HepG2 (cell line): ENCODE data around the gene QSOX1. TPM values are rescaled to one million over a fixed set of nuclear protein-coding genes. Genes with fewer than 3 reads are reported as not detected.

Source experiments
- ASH2L ChIP-seq: fragments of 300-600, 200-600 bp; sonication (generic); IDR thresholded peaks from 2 replicates; pipeline ENCODE4 v1.7.0; 2017; ENCODE audit warnings: low read depth, mild to moderate bottlenecking, moderate library complexity, mixed read lengths, low read length; ENCODE audit not compliant: insufficient read length
- GABPB1 ChIP-seq: IDR thresholded peaks from 2 replicates; pipeline ENCODE4 v1.6.1; 2016; ENCODE audit warnings: mild to moderate bottlenecking, missing genetic modification reagents, moderate library complexity, missing compliant biosample characterization
- GPN1 ChIP-seq: sonication (generic); formaldehyde crosslinking; IDR thresholded peaks from 2 replicates; pipeline ENCODE4 v1.5.1; 2020; ENCODE audit warnings: missing genetic modification reagents, borderline replicate concordance
- IKZF5 ChIP-seq: IDR thresholded peaks from 2 replicates; pipeline ENCODE4 v1.6.1; 2018; ENCODE audit warnings: missing genetic modification reagents, mild to moderate bottlenecking, missing compliant biosample characterization
- KDM2A ChIP-seq: sonication (generic); formaldehyde crosslinking; IDR thresholded peaks from 2 replicates; pipeline ENCODE4 v1.4.0; 2020; ENCODE audit warnings: low read depth, missing genetic modification reagents, borderline replicate concordance
- NPAS2 ChIP-seq: sonication (generic); formaldehyde crosslinking; IDR thresholded peaks from 2 replicates; pipeline ENCODE4 v1.8.0; 2022; ENCODE audit warnings: mild to moderate bottlenecking, missing genetic modification reagents, borderline replicate concordance
- PATZ1 ChIP-seq: sonication (generic); formaldehyde crosslinking; IDR thresholded peaks from 2 replicates; pipeline ENCODE4 v1.4.0; 2020; ENCODE audit warnings: missing genetic modification reagents
- POLR2AphosphoS2 ChIP-seq: IDR thresholded peaks from 2 replicates; pipeline ENCODE4 v1.6.1; 2011; ENCODE audit warnings: low read depth, low read length, improper control_type of control experiment
- POLR2AphosphoS5 ChIP-seq: IDR thresholded peaks from 2 replicates; pipeline ENCODE4 v1.6.1; 2012; ENCODE audit warnings: low read depth, low read length
- PTBP1 ChIP-seq: fragments of 200-400 bp; formaldehyde crosslinking; IDR thresholded peaks from 2 replicates; pipeline ENCODE4 v1.6.1; 2018; ENCODE audit warnings: low read length, low read depth; ENCODE audit not compliant: poor library complexity, severe bottlenecking
- REL ChIP-seq: sonication (generic); formaldehyde crosslinking; conservative IDR thresholded peaks from 2 replicates; pipeline ENCODE4 v1.8.0; 2022; ENCODE audit warnings: mild to moderate bottlenecking, missing genetic modification reagents, moderate library complexity
- RFXANK ChIP-seq: IDR thresholded peaks from 2 replicates; pipeline ENCODE4 v1.6.1; 2016
- TRIM22 ChIP-seq: fragments of 450-650 bp; IDR thresholded peaks from 2 replicates; pipeline ENCODE4 v1.6.1; 2017
- ZBTB14 ChIP-seq: sonication (generic); formaldehyde crosslinking; IDR thresholded peaks from 2 replicates; pipeline ENCODE4 v1.4.0; 2020; ENCODE audit warnings: missing genetic modification reagents
- ZFP62 ChIP-seq: sonication (generic); formaldehyde crosslinking; IDR thresholded peaks from 2 replicates; pipeline ENCODE4 v1.4.0; 2020; ENCODE audit warnings: missing genetic modification reagents
- ZFYVE20 ChIP-seq: sonication (generic); formaldehyde crosslinking; IDR thresholded peaks from 2 replicates; pipeline ENCODE4 v1.8.0; 2023; ENCODE audit warnings: low read depth, mild to moderate bottlenecking, moderate library complexity, missing genetic modification reagents, borderline replicate concordance
- ZNF234 ChIP-seq: sonication (generic); formaldehyde crosslinking; conservative IDR thresholded peaks from 2 replicates; pipeline ENCODE4 v1.5.1; 2020; ENCODE audit warnings: mild to moderate bottlenecking, missing genetic modification reagents
- ZNF33B ChIP-seq: sonication (generic); formaldehyde crosslinking; IDR thresholded peaks from 2 replicates; pipeline ENCODE4 v1.5.1; 2020; ENCODE audit warnings: mild to moderate bottlenecking, missing genetic modification reagents
- ZNF546 ChIP-seq: sonication (generic); formaldehyde crosslinking; conservative IDR thresholded peaks from 2 replicates; pipeline ENCODE4 v1.8.1; 2023; ENCODE audit warnings: mild to moderate bottlenecking, missing genetic modification reagents
- ZNF780A ChIP-seq: sonication (generic); formaldehyde crosslinking; IDR thresholded peaks from 2 replicates; pipeline ENCODE4 v1.8.0; 2022; ENCODE audit warnings: mild to moderate bottlenecking, missing genetic modification reagents, moderate library complexity
- ZXDC ChIP-seq: sonication (generic); formaldehyde crosslinking; IDR thresholded peaks from 2 replicates; pipeline ENCODE4 v1.5.0; 2020; ENCODE audit warnings: mild to moderate bottlenecking, missing genetic modification reagents
- polyA plus RNA-seq, 8 experiments: library from polyadenylated mRNA; depleted of rRNA in 3 of 8; stranded (reverse) in 7 of 8; unstranded in 1 of 8; fragments of >200 nt; fragmentation: Illumina TruSeq in 4 of 8; extraction: Trizol in 4 of 8; gene quantifications; 2 replicates each; pipeline versions ENCODE4 v1.2.1 to v1.2.3, GENCODE V29; 2011 to 2016; ENCODE audit warnings: low read depth in 4 of 8, missing spikeins in 1 of 8, mixed read lengths in 1 of 8; ENCODE audit not compliant: insufficient read depth in 1 of 8
- total RNA-seq, 5 experiments: library from RNA; depleted of rRNA; stranded (reverse); fragments of >200 nt; fragmentation: Illumina TruSeq; extraction: Trizol; gene quantifications; 2 replicates each; pipeline ENCODE4 v1.2.3, GENCODE V29; 2016; ENCODE audit warnings: low read depth in 1 of 5

QSOX1 gene
- total and polyA plus RNA-seq, 2 of the 13 experiments (the other 11 are each of a cell fraction or from before 2014, with no cell fraction given), result 6.8 to 40.2 TPM

GRCh38 chr1:180154325-180155181 lies at the start of gene QSOX1 (continued):
- TF ChIP-seq PATZ1 (CRISPR knock-in tag), result peak; percentile 23; the same call in 1 of the 2 replicates
- peak; percentile 85 for TF ChIP-seq GABPB1 (CRISPR knock-in tag)
- TF ChIP-seq ZBTB14 (CRISPR knock-in tag), result no peak
- TF ChIP-seq RFXANK (CRISPR knock-in tag), result no peak
- TF ChIP-seq ZNF546 (CRISPR knock-in tag), result 0 out of 2 replicates have a peak, but pooled peaks have one; percentile 59
- TF ChIP-seq ZFP62 (CRISPR knock-in tag), result no peak
- 0 out of 2 replicates have a peak, but pooled peaks have one; percentile 29 for TF ChIP-seq REL (CRISPR knock-in tag)
- no peak for TF ChIP-seq ZXDC (CRISPR knock-in tag)
- peak; percentile 77 for TF ChIP-seq POLR2AphosphoS5
- TF ChIP-seq IKZF5 (CRISPR knock-in tag), result no peak
- TF ChIP-seq ZNF33B (CRISPR knock-in tag), result no peak
- TF ChIP-seq ZNF780A, result 0 out of 2 replicates have a peak, but pooled peaks have one; percentile 45
- TF ChIP-seq POLR2AphosphoS2, result no peak
- TF ChIP-seq TRIM22, result no peak
- TF ChIP-seq KDM2A, result peak; percentile 68
- peak; percentile 34 for TF ChIP-seq PTBP1
- TF ChIP-seq ZFYVE20 (CRISPR knock-in tag), result no peak
- no peak for TF ChIP-seq ZNF234
- TF ChIP-seq NPAS2 (CRISPR knock-in tag), result no peak
- no peak for TF ChIP-seq GPN1 (CRISPR knock-in tag)
- peak; percentile 45 for TF ChIP-seq ASH2L
